H1 (cell line): ENCODE results near the gene MSL3B.

Source experiments
- CTCF ChIA-PET: fragments of 300-600 bp; sonication (Branson Sonifier 250); formaldehyde crosslinking; loops from one replicate; lab custom pipeline; 2021; ENCODE audit not compliant: partially characterized antibody; lab: Charles Lee
- POLR2A ChIA-PET: fragments of 300-600 bp; sonication (Branson Sonifier 250); formaldehyde crosslinking; loops from one replicate; lab custom pipeline; 2021; ENCODE audit warnings: inconsistent platforms; ENCODE audit not compliant: partially characterized antibody; lab: Charles Lee
- DNase-seq, 2 experiments: peaks; one replicate each; pipeline versions ENCODE4 v3.0.0 to v3.0.0-alpha.2; 2010 to 2022; ENCODE audit warnings: low spot score in 2 of 2, low read depth in 1 of 2, mixed read lengths in 1 of 2
- FAIRE-seq: peaks from 2 replicates; lab custom pipeline; 2011; peaks lifted over from hg19 to GRCh38; lab: Jason Lieb, UNC
- H2AFZ ChIP-seq: 2 replicates; pipeline ENCODE4 v1.8.1; 2012; ENCODE audit warnings: low read length, inconsistent platforms
- H2AK5ac ChIP-seq: 2 replicates; pipeline ENCODE4 v1.6.1; 2013; ENCODE audit warnings: low read depth, low read length
- H2BK120ac ChIP-seq: replicated peaks from 2 replicates; pipeline ENCODE3; 2013; ENCODE audit warnings: low read depth, low read length, inconsistent platforms
- H2BK12ac ChIP-seq: 2 replicates; pipeline ENCODE4 v1.6.1; 2013; ENCODE audit warnings: low read depth, low read length
- H2BK15ac ChIP-seq: 2 replicates; pipeline ENCODE4 v1.6.1; 2013; ENCODE audit warnings: low read length
- H2BK20ac ChIP-seq: 2 replicates; pipeline ENCODE4 v1.6.1; 2013; ENCODE audit warnings: low read length
- H2BK5ac ChIP-seq: 2 replicates; pipeline ENCODE4 v1.6.1; 2013; ENCODE audit warnings: low read depth, low read length
- H3K14ac ChIP-seq: 2 replicates; pipeline ENCODE4 v1.6.1; 2013; ENCODE audit warnings: inconsistent platforms; ENCODE audit not compliant: insufficient read length
- H3K18ac ChIP-seq: 2 replicates; pipeline ENCODE4 v1.6.1; 2013; ENCODE audit warnings: low read length; ENCODE audit errors: extremely low read depth
- H3K23ac ChIP-seq: 2 replicates; pipeline ENCODE4 v1.6.1; 2013; ENCODE audit warnings: inconsistent platforms; ENCODE audit not compliant: insufficient read length
- H3K23me2 ChIP-seq: 2 replicates; pipeline ENCODE4 v1.6.1; 2013; ENCODE audit warnings: low read depth, low read length
- H3K27ac ChIP-seq: 2 replicates; pipeline ENCODE4 v1.6.1; 2011; ENCODE audit warnings: low read depth, low read length, inconsistent platforms
- H3K27me3 ChIP-seq, 4 experiments: replicated peaks in 1 of 4; 1 replicate in 1 of 4; 2 replicates in 3 of 4; pipeline versions ENCODE4 v1.6.1 to v1.8.1; 2011 to 2013; ENCODE audit warnings: low read length in 3 of 4, mild to moderate bottlenecking in 3 of 4, inconsistent platforms in 2 of 4, mixed read lengths in 2 of 4, moderate library complexity in 1 of 4; ENCODE audit not compliant: control insufficient read depth in 3 of 4, insufficient read depth in 3 of 4; ENCODE audit errors: extremely low read depth in 1 of 4
- H3K36me3 ChIP-seq, 4 experiments: 2 replicates each; pipeline versions ENCODE4 v1.6.1 to v1.8.1; 2011 to 2013; ENCODE audit warnings: mild to moderate bottlenecking in 4 of 4, low read length in 3 of 4, moderate library complexity in 2 of 4, control low read depth in 1 of 4, inconsistent platforms in 1 of 4; ENCODE audit not compliant: insufficient read depth in 4 of 4, control insufficient read depth in 2 of 4
- H3K4ac ChIP-seq: replicated peaks from 2 replicates; pipeline ENCODE3; 2013; ENCODE audit warnings: low read length, low read depth, mixed read lengths, inconsistent platforms; ENCODE audit not compliant: insufficient read length
- H3K4me1 ChIP-seq, 4 experiments: replicated peaks in 1 of 4; 1 replicate in 1 of 4; 2 replicates in 3 of 4; pipeline versions ENCODE4 v1.6.1 to v1.8.1; 2011 to 2013; ENCODE audit warnings: low read length in 3 of 4, inconsistent platforms in 2 of 4, mixed read lengths in 1 of 4; ENCODE audit not compliant: insufficient read depth in 4 of 4, control insufficient read depth in 3 of 4
- H3K4me2 ChIP-seq, 2 experiments: 2 replicates each; pipeline versions ENCODE4 v1.6.1 to v1.8.1; 2011 to 2013; ENCODE audit warnings: low read depth in 2 of 2, low read length in 2 of 2, control low read depth in 1 of 2, inconsistent platforms in 1 of 2, mild to moderate bottlenecking in 1 of 2; ENCODE audit not compliant: insufficient read depth in 1 of 2
- H3K4me3 ChIP-seq, 4 experiments: fragments of 200-600, 300-600 bp in 1 of 4; sonication (generic), shearing (Covaris generic), sonication (Bioruptor Twin) in 1 of 4; 2 replicates each; pipeline versions ENCODE4 v1.5.1 to v1.8.1; 2011 to 2016; ENCODE audit warnings: low read length in 4 of 4, low read depth in 3 of 4, control low read depth in 2 of 4, inconsistent platforms in 2 of 4, mild to moderate bottlenecking in 2 of 4, mixed read lengths in 1 of 4, moderate library complexity in 1 of 4; ENCODE audit not compliant: insufficient read depth in 2 of 4; ENCODE audit errors: extremely low read depth in 1 of 4
- H3K56ac ChIP-seq: replicated peaks from 2 replicates; pipeline ENCODE3; 2013; ENCODE audit warnings: low read depth, mild to moderate bottlenecking, mixed read lengths, low read length, inconsistent platforms; ENCODE audit not compliant: insufficient read length
- H3K79me1 ChIP-seq: 2 replicates; pipeline ENCODE4 v1.6.1; 2013; ENCODE audit warnings: low read depth, low read length, control low read depth
- H3K79me2 ChIP-seq, 2 experiments: 2 replicates each; pipeline versions ENCODE4 v1.6.1 to v1.8.1; 2012 to 2013; ENCODE audit warnings: low read length in 2 of 2, mild to moderate bottlenecking in 2 of 2, inconsistent platforms in 1 of 2; ENCODE audit not compliant: insufficient read depth in 2 of 2, control insufficient read depth in 1 of 2
- H3K9ac ChIP-seq, 4 experiments: replicated peaks in 1 of 4; 1 replicate in 1 of 4; 2 replicates in 3 of 4; pipeline versions ENCODE4 v1.6.1 to v1.8.1; 2011 to 2013; ENCODE audit warnings: low read depth in 3 of 4, low read length in 3 of 4, control low read depth in 2 of 4, mild to moderate bottlenecking in 2 of 4, moderate library complexity in 2 of 4, inconsistent platforms in 1 of 4; ENCODE audit errors: extremely low read depth in 1 of 4
- H3K9me3 ChIP-seq, 2 experiments: 2 replicates each; pipeline versions ENCODE4 v1.6.1 to v1.8.1; 2012 to 2013; ENCODE audit warnings: mild to moderate bottlenecking in 2 of 2, moderate library complexity in 2 of 2, control low read depth in 1 of 2, inconsistent platforms in 1 of 2, low read depth in 1 of 2, low read length in 1 of 2, mixed read lengths in 1 of 2; ENCODE audit not compliant: insufficient read depth in 2 of 2
- H4K20me1 ChIP-seq, 2 experiments: replicated peaks in 1 of 2; 2 replicates each; pipeline versions ENCODE3 to v1.8.1; 2011 to 2013; ENCODE audit warnings: inconsistent platforms in 2 of 2, low read length in 2 of 2, mild to moderate bottlenecking in 1 of 2; ENCODE audit not compliant: insufficient read depth in 2 of 2, control insufficient read depth in 1 of 2
- H4K5ac ChIP-seq: 2 replicates; pipeline ENCODE4 v1.6.1; 2013; ENCODE audit warnings: low read length, low read depth, mixed read lengths, inconsistent platforms; ENCODE audit not compliant: insufficient read length
- H4K8ac ChIP-seq: 2 replicates; pipeline ENCODE4 v1.8.0; 2013; ENCODE audit warnings: mild to moderate bottlenecking, moderate library complexity, low read length, inconsistent platforms; ENCODE audit not compliant: insufficient read depth; ENCODE audit errors: extremely low read depth
- H4K91ac ChIP-seq: replicated peaks from 2 replicates; pipeline ENCODE3; 2013; ENCODE audit warnings: low read length, mixed read lengths, inconsistent platforms; ENCODE audit not compliant: insufficient read length
- KDM1A ChIP-seq: fragments of 200-600, 300-600 bp; sonication (generic); IDR thresholded peaks from 2 replicates; pipeline ENCODE4 v1.7.1; 2016; ENCODE audit warnings: mild to moderate bottlenecking, low read length, borderline replicate concordance
- WGBS, 2 experiments: shearing (Covaris generic) in 1 of 2; methylation state at CpG; one replicate each; pipeline versions ENCODE4 v1.1.6 to v1.1.7; 2013 to 2015; ENCODE audit warnings: low lambda C conversion rate in 2 of 2, mixed read lengths in 2 of 2, inconsistent platforms in 1 of 2, low coverage in 1 of 2, missing lambda C conversion rate in 1 of 2; ENCODE audit not compliant: insufficient replicate concordance in 2 of 2, insufficient coverage in 1 of 2, insufficient read length in 1 of 2; ENCODE audit errors: extremely low coverage in 1 of 2, missing lambda C conversion rate in 1 of 2; 5-methylcytosine and 5-hydroxymethylcytosine counted together

Gene MSL3B

DNA sequence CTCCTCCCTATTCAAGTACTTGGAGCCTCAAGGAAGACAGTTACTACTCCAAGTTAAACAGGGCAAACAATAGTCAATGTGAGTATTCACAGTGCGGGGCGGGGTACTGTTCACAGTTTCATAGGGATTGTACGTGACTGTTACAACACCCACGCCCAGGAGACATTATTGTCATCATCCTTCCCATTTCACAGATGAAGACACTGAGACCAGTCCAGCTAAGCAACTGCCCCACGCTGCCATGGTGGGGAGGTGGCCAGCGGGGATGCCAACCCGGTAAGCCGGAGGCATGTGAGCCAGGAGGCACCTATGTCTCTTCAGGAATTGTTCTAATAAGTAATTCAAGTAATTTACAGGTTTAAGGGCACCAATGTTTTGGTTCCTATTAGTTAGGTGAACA is 14.8 kb downstream of the MSL3B start:
- Histone ChIP-seq H2BK5ac (no peak overlapping the region), H3K18ac (no peak overlapping the region), H3K23me2 (peaks cover 7% of the 10 kb centered on the region), H4K91ac (no peak overlapping the region), H3K9me3 (no peaks in the 10 kb centered on the region), H4K8ac (no peak overlapping the region), H3K27me3 (no peaks in the 10 kb centered on the region), H3K14ac (no peak overlapping the region), H4K5ac (no peak overlapping the region), H3K23ac (no peak overlapping the region), H3K4ac (no peak overlapping the region), H2AFZ (no peak overlapping the region), H3K79me1 (peaks cover 3% of the 10 kb centered on the region; the same call in 1 of the 2 replicates), H3K56ac (no peak overlapping the region), H3K36me3 (peaks cover 28 to 48% (median 31%) of the 10 kb centered on the region in 4 experiments), H3K79me2 (peaks cover 21 to 48% of the 10 kb centered on the region in 2 experiments), H4K20me1 (peaks cover 3 to 7% of the 10 kb centered on the region in 2 experiments), H3K27ac (no peak overlapping the region), H3K9ac (peak overlapping the region in 3 of 4 experiments; percentile 51 to 84 (median 60); a peak in 5 of 7 replicates), H2BK20ac (no peak overlapping the region), H2BK12ac (no peak overlapping the region), H2BK120ac (no peak overlapping the region), H2AK5ac (no peak overlapping the region), H2BK15ac (no peak overlapping the region), H3K4me1 (peaks cover 0 to 5% (median 2%) of the 10 kb centered on the region in 4 experiments; a peak in 4 of 7 replicates), H3K4me2 (peak overlapping the region; percentile 87 to 94), H3K4me3 (peak overlapping the region; percentile 92 to 99 (median 96))
- DNase-seq (no peak), FAIRE-seq (no peak)
- 52% methylated on average over 8 of the region's 8 CpGs; no CpG with 5 or more reads in 1 of the 2 experiments for WGBS, 2 experiments
- CTCF ChIA-PET: interaction anchor here (1.6 kb wide), 1 partner anchor 10 kb away, joined by 3 read pairs; no protein-coding TSS in a partner anchor
- POLR2A ChIA-PET: interaction anchor here (0.9 to 1.7 kb wide), 5 partner anchors 10 to 21 kb away, joined by 3 to 6 read pairs (median 4); no protein-coding TSS in a partner anchor
- peak; percentile 43; the same call in 1 of the 2 replicates for TF ChIP-seq KDM1A
